ENCODE data around the gene CRTAP. TPM values are rescaled to one million over a fixed set of nuclear protein-coding genes. Genes with fewer than 3 reads are reported as not detected.

The CRTAP gene
- total and polyA plus RNA-seq, 2 of the 13 experiments (the other 11 are each of a cell fraction or from before 2014, with no cell fraction given): 54.2 to 119 TPM

- Histone ChIP-seq H3K27ac (ENCODE audit: extremely low read length, insufficient read depth, low read length) (no peak overlapping the region), H3K4me2 (ENCODE audit: low read depth, low read length) (no peak overlapping the region), H3K4me1 (ENCODE audit: insufficient read depth, low read length) (no peaks in the 10 kb centered on the region), H3K9me3 (ENCODE audit: low read length) (no peaks in the 10 kb centered on the region), H2AFZ (ENCODE audit: low read length) (no peak overlapping the region), H3K4me3 (replicated peaks in 1 of 3; ENCODE audit: insufficient read depth in 1 of 3, low read depth in 2 of 3, low read length in 3 of 3) (no peak overlapping the region), H3K36me3 (replicated peaks in 1 of 2; ENCODE audit: control insufficient read depth in 1 of 2, insufficient read depth in 2 of 2, low read length in 2 of 2) (no peaks in the 10 kb centered on the region), H3K27me3 (ENCODE audit: control insufficient read depth in 1 of 2, insufficient read depth in 2 of 2, low read length in 2 of 2) (peaks cover 3 to 16% of the 10 kb centered on the region in 2 experiments; a peak in 3 of 5 replicates), H4K20me1 (ENCODE audit: insufficient read depth, low read length) (no peaks in the 10 kb centered on the region), H3K9ac (ENCODE audit: insufficient read depth, low read depth, low read length) (no peak overlapping the region), H3K79me2 (ENCODE audit: insufficient read depth, low read length) (no peaks in the 10 kb centered on the region)
- intact Hi-C loops (cut with micrococcal nuclease; ENCODE audit: unreplicated experiment): no loop called here
- 34% methylated on average over 3 of the region's 3 CpGs for WGBS (ENCODE audit: low lambda C conversion rate)
- in situ Hi-C loops (cut with HindIII; ENCODE audit: extremely low pct_ligation_motif_present, low pct_unique_long_range_greater_than_20kb): no loop called here
- FAIRE-seq (no peak), ATAC-seq (no peak), DNase-seq (ENCODE audit: low spot score) (no peak)
- ChIA-PET CTCF (ENCODE audit: low intra/inter-chr PET ratio, low total read pairs) (no interaction called here), POLR2A (no interaction called here)
- BruUV-seq (replicated peaks): no TSS peak
- TF ChIP-seq YY1 (IDR thresholded peaks at IDR 0.05; ENCODE audit: insufficient read depth, insufficient replicate concordance, low read depth, low read length) (no peak), SYNCRIP (IDR thresholded peaks at IDR 0.05; ENCODE audit: insufficient read depth, low read depth, low read length) (no peak), NFKB2 (CRISPR knock-in tag; IDR thresholded peaks at IDR 0.05; ENCODE audit: borderline replicate concordance) (no peak), ZNF792 (CRISPR knock-in tag; IDR thresholded peaks at IDR 0.05) (no peak), ZNF563 (CRISPR knock-in tag; IDR thresholded peaks at IDR 0.05) (no peak), HNF4A (CRISPR knock-in tag; IDR thresholded peaks at IDR 0.05) (no peak), ZNF292 (CRISPR knock-in tag; IDR thresholded peaks at IDR 0.05; ENCODE audit: borderline replicate concordance, low read depth) (no peak), IRF9 (CRISPR knock-in tag; IDR thresholded peaks at IDR 0.05; ENCODE audit: borderline replicate concordance) (no peak), AFF4 (CRISPR knock-in tag; IDR thresholded peaks at IDR 0.05) (no peak), CERS6 (CRISPR knock-in tag; IDR thresholded peaks at IDR 0.05) (no peak), IRF2 (CRISPR knock-in tag; IDR thresholded peaks at IDR 0.05) (no peak), ZNF674 (CRISPR knock-in tag; IDR thresholded peaks at IDR 0.05; ENCODE audit: low read depth) (no peak), ZNF678 (CRISPR knock-in tag; IDR thresholded peaks at IDR 0.05) (no peak), XRCC5 (optimal IDR thresholded peaks at IDR 0.05; ENCODE audit: low read length) (no peak), MBNL3 (CRISPR knock-in tag; conservative IDR thresholded peaks at IDR 0.05) (no peak), FOXA1 (IDR thresholded peaks at IDR 0.05) (no peak), FOXA1 (CRISPR knock-in tag; IDR thresholded peaks at IDR 0.05) (no peak)
- TF ChIP-seq, protein P1, sequence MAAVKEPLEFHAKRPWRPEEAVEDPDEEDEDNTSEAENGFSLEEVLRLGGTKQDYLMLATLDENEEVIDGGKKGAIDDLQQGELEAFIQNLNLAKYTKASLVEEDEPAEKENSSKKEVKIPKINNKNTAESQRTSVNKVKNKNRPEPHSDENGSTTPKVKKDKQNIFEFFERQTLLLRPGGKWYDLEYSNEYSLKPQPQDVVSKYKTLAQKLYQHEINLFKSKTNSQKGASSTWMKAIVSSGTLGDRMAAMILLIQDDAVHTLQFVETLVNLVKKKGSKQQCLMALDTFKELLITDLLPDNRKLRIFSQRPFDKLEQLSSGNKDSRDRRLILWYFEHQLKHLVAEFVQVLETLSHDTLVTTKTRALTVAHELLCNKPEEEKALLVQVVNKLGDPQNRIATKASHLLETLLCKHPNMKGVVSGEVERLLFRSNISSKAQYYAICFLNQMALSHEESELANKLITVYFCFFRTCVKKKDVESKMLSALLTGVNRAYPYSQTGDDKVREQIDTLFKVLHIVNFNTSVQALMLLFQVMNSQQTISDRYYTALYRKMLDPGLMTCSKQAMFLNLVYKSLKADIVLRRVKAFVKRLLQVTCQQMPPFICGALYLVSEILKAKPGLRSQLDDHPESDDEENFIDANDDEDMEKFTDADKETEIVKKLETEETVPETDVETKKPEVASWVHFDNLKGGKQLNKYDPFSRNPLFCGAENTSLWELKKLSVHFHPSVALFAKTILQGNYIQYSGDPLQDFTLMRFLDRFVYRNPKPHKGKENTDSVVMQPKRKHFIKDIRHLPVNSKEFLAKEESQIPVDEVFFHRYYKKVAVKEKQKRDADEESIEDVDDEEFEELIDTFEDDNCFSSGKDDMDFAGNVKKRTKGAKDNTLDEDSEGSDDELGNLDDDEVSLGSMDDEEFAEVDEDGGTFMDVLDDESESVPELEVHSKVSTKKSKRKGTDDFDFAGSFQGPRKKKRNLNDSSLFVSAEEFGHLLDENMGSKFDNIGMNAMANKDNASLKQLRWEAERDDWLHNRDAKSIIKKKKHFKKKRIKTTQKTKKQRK (IDR thresholded peaks at IDR 0.05; ENCODE audit: low read length): no peak
These were observed 41.5 kb downstream of the CRTAP start for GRCh38 chr3:33155301-33155700.

Data from HepG2 (cell line).